Brain microvascular endothelial cell (primary cell): ENCODE results near the gene MFN2.

ENCODE experiments used
- DNase-seq: peaks from one replicate; pipeline ENCODE4 v3.0.0-alpha.2; 2020
- H3K27ac ChIP-seq: fragments of 250-450 bp; sonication (Bioruptor Pico); 2 replicates; pipeline ENCODE4 v1.5.1; 2020; ENCODE audit warnings: mild to moderate bottlenecking, moderate library complexity
- H3K27me3 ChIP-seq: fragments of 250-450 bp; sonication (Bioruptor Pico); replicated peaks from 2 replicates; pipeline ENCODE4 v1.5.1; 2020; ENCODE audit warnings: mild to moderate bottlenecking
- H3K36me3 ChIP-seq: fragments of 250-450 bp; sonication (Bioruptor Pico); replicated peaks from 2 replicates; pipeline ENCODE4 v1.5.1; 2020; ENCODE audit warnings: mild to moderate bottlenecking
- H3K4me3 ChIP-seq: 2 replicates; pipeline ENCODE4 v1.5.1; 2011; ENCODE audit warnings: low read depth, mild to moderate bottlenecking, control low read depth, low read length, moderate library complexity
- in situ Hi-C: cut with HindIII; loops from 2 replicates; pipeline ENCODE4 v1.10.0; 2017; ENCODE audit warnings: low sequenced_read_pairs, low pct_ligation_motif_present
- TF ChIP-seq, protein P1 (sequence below): IDR thresholded peaks from 2 replicates; pipeline ENCODE4 v1.5.1; 2011; ENCODE audit warnings: low read depth, mild to moderate bottlenecking, moderate library complexity, low read length, control low read depth, inconsistent platforms; ENCODE audit errors: missing control alignments

MFN2 gene

DNA sequence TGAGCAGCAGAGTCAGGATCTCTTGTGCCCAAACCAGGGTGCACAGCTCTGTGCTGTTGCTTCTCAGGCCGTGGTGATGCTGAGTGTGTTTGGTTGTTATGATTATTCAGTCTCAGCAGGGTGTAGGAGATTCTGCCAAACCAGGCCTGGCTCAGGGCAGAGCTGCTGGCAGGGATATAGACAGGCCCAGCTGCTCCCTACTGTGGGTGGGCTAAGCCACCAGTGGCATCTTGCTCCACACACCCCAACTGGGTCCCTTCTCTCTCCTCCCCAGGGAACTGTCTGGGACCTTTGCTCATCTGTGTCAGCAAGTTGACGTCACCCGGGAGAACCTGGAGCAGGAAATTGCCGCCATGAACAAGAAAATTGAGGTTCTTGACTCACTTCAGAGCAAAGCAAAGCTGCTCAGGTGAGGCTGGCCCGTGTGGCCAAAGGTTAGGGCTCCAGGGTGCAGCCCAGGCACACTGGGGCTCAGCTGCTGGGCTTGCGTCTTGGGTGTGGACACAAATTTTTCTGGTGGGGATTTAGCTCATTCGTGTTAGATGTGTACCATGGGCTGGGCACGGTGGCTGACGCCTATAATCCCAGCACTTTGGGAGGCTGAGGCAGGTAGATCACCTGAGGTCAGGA, 29.2 kb downstream of the MFN2 start:
- Histone ChIP-seq H3K27ac (no peak overlapping the region), H3K4me3 (no peak overlapping the region), H3K36me3 (peaks cover 74% of the 10 kb centered on the region), H3K27me3 (no peaks in the 10 kb centered on the region)
- no peak for DNase-seq
- TF ChIP-seq, protein P1, sequence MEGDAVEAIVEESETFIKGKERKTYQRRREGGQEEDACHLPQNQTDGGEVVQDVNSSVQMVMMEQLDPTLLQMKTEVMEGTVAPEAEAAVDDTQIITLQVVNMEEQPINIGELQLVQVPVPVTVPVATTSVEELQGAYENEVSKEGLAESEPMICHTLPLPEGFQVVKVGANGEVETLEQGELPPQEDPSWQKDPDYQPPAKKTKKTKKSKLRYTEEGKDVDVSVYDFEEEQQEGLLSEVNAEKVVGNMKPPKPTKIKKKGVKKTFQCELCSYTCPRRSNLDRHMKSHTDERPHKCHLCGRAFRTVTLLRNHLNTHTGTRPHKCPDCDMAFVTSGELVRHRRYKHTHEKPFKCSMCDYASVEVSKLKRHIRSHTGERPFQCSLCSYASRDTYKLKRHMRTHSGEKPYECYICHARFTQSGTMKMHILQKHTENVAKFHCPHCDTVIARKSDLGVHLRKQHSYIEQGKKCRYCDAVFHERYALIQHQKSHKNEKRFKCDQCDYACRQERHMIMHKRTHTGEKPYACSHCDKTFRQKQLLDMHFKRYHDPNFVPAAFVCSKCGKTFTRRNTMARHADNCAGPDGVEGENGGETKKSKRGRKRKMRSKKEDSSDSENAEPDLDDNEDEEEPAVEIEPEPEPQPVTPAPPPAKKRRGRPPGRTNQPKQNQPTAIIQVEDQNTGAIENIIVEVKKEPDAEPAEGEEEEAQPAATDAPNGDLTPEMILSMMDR, result no peak
- in situ Hi-C loops, result no loop called here

DNA sequence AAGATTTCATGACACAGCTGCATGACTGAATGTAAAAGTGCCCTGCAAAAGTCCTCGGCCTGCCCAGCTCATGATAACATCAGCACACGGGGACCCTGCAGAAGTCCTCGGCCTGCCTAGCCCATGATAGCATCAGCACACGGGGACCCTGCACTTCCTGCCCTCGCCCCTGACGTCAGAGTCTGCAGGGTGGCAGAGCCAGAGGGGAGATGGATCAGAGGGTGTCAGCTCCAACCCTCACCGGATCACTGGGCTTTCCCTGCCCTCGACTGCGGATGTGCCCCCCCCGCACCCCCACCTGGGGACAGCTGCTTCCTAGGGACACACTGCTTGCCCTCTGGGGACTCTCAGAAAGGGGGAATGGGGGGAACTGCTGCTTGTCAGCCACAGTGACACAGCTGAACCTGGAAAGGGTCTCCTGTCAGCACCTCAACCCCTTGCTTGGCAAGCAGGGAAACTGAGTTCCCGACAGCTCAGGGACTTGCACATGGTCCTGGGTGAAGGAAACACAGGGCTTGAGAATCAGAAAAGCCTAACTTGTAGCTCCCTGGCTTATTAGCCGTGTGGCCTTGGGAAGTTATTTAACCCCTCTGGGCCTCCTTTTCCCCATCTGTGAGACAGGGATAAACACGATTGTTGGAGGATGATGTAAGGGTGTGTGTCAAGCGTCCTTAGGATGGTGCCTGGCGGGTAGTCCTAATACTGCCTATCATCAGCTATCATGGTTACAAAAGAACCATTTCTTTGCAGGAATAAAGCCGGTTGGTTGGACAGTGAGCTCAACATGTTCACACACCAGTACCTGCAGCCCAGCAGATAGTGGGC, 30.7 kb downstream of the MFN2 start:
- DNase-seq, result no peak
- in situ Hi-C loops, result no loop called here
- H3K36me3 ChIP-seq, result peaks cover 59% of the 10 kb centered on the region
- no peak overlapping the region for H3K4me3 ChIP-seq
- TF ChIP-seq, protein P1, result no peak
- H3K27me3 ChIP-seq, result no peaks in the 10 kb centered on the region
- H3K27ac ChIP-seq, result no peak overlapping the region

DNA sequence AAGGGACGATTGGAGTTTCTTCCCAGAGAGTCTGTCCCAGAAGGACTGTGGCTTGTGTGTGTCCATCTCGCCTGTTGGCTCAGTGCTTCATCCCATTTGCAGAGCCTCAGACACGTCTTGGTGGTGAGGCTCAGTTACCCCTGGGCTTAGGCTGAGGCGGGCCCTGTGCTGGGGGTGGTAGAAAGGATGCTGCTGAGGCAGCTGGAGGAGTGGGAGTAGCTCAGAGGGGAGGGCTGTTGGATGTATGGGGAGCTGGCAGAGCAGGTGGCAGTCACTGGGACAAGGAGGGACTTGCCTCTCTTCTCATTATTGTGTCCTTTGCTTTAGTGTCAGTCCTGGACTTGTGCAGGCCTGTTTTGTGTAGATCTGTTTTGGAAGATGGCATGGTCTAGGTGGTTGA, 31.8 kb downstream of the MFN2 start:
- peaks cover 49% of the 10 kb centered on the region for H3K36me3 ChIP-seq
- TF ChIP-seq, protein P1, result no peak
- H3K27me3 ChIP-seq, result no peaks in the 10 kb centered on the region
- no peak for DNase-seq
- no peak overlapping the region for H3K27ac ChIP-seq
- H3K4me3 ChIP-seq, result no peak overlapping the region
- in situ Hi-C loops, result no loop called here

DNA sequence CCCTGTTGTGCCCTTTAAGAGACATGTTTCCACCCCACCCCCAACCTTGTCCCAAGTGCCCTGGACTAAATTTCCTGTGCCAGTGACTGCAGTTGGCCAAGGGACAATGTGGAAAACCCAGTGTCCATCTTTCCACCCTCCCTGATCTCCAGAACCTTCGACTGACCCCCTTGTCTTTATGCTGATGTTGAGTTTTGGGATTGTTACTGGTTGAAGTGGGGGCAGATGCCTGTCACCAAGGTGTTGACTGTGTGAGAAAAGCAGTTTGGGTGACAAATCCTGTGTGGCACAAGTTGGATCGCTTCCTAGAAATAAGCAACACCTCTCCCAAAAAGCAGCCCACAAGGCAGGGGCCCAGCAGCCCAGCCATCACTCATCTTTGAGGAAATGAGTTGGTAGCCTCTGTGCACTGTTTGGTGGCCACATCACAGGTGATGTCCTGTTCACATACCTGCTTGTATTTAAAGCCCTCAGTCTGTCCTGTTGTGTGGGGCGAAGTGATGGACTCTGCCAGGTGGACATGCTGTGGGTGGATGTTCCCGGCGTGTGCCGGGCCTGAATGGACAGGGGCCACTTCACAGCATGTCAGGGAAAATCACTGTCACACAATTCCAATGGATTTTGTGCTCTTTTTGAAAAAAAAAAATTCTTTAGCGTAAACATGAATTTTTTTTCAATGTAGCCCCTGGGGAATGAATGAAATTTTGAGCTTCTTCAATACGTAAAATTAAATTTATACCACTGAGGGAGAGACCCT, 32.5 kb downstream of the MFN2 start:
- H3K27me3 ChIP-seq, result no peaks in the 10 kb centered on the region
- H3K36me3 ChIP-seq, result peaks cover 43% of the 10 kb centered on the region
- TF ChIP-seq, protein P1, result no peak
- in situ Hi-C loops, result no loop called here
- H3K4me3 ChIP-seq, result no peak overlapping the region
- H3K27ac ChIP-seq, result no peak overlapping the region
- DNase-seq, result no peak

DNA sequence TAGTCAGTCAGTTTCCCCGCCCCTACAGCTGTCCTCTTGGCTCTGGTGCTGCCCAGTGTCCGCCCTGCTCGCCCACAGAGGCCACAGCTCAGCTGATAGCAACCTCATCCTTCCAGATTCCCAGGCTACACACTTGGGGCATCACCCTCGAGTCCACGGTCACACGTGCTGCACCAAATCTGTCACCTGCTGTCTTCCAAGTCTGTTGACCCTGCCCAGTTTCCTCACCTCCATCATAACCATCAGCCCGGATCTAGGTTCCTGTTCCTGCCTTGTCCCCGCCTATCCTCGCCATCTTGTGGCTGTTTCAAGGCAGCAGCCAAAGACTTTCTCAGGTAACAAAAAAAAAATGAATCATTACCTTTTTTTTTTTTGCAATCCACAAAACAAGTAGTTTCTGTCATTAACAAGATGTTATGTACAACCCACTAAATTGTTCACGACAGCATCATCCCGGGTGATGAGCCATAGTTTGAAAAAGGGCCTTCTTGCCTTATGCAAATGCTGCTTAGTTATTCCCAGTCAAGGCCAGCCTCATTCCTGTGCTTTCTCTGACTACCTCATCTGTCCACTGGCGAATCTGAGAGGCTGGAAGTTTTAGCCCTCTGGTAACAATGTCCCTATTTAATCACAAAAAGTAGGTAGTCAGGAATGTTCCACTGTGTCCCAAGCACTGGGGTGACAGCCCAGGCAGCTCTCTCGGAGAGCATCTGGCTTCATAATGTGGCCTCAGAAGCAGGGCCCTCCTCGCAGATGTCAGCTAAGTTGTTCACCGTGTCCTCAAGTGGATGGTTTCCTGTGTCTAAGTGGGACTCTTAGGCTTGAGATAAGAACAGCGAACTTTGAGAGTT, 34.1 kb downstream of the MFN2 start:
- H3K36me3 ChIP-seq, result peaks cover 32% of the 10 kb centered on the region
- no peak overlapping the region for H3K4me3 ChIP-seq
- peak; percentile 25 for DNase-seq
- in situ Hi-C loops, result no loop called here
- peak overlapping the region; percentile 59 for H3K27ac ChIP-seq
- TF ChIP-seq, protein P1, result peak; percentile 43
- H3K27me3 ChIP-seq, result no peaks in the 10 kb centered on the region
